Measurements from ENCODE around the gene STEAP4. TPM values are rescaled to one million over a fixed set of nuclear protein-coding genes. Genes with fewer than 3 reads are reported as not detected.

Gene STEAP4
- total RNA-seq, 2 donors from 2014 or later, result 9.6 to 44.2 TPM

DNA sequence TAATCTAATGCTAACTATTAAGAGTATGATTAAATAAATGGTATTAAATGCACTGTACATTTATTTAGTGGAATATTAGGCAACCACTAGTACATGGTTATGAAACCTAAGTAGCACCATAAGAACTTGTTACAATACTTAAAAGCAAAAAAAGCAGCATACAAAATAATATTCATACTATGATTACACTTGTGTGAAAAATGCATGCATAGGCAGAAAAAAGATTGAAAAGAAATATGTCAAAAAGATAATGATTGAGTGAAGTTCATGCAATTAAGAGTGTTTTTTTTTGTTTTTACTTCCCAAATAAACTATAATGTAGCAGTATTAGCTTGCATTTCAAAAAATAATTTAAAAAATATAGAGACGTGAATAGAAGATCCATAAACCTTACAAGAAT lies 66.8 kb downstream of the STEAP4 start:
- Histone ChIP-seq H3K9me3 (no peaks in the 10 kb centered on the region), H3K27ac (no peak overlapping the region), H3K27me3 (no peaks in the 10 kb centered on the region), H3K4me3 (no peak overlapping the region), H3K36me3 (no peaks in the 10 kb centered on the region), H3K4me1 (peaks cover 0 to 4% of the 10 kb centered on the region in 2 donors)
- TF ChIP-seq CTCF (IDR thresholded peaks at IDR 0.05), result no peak
- DNase-seq (ENCODE audit: low spot score), result no peak

DNA sequence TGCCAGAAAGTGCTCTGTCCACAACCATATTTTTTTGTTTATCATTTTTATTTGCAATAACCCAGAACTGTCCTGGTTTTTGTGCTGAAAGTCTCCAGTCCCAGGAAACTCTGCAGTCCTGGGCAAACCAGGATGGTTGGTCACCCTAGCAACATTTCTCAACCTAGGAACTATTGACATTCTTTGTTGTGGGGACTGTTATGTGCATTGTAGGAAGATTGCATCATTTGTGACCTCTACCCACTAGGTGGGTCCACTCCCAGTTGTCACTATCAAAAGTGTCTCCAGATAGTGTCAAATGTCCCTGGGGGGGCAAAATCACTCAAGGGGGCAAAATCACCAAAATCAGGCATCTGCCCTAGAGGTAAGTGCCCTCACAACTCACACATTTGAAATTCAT lies 72.9 kb downstream of the STEAP4 start:
- H3K27ac ChIP-seq, result no peak overlapping the region
- no peak for DNase-seq (ENCODE audit: low spot score)
- H3K27me3 ChIP-seq, result no peaks in the 10 kb centered on the region
- no peak for TF ChIP-seq CTCF (IDR thresholded peaks at IDR 0.05)
- H3K9me3 ChIP-seq, result no peaks in the 10 kb centered on the region
- no peak overlapping the region for H3K4me3 ChIP-seq
- no peaks in the 10 kb centered on the region for H3K4me1 ChIP-seq
- no peaks in the 10 kb centered on the region for H3K36me3 ChIP-seq

DNA sequence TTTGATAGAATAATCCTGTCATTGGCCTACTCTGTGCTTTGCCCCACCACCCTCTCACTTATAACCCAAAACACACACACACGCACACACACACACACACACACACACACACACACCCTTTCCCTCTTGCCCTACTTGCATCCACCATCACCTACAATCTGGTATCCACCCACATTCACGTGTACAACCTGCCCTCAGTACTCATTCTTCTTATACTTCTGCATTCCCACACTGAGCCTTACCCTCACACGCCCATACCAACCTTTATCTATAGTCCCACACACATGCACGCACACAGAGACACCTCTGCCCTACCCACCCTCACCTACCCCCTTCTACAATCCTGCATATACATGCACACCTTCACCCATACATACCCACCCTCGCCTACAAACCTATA lies 76.0 kb downstream of the STEAP4 start:
- no peaks in the 10 kb centered on the region for H3K36me3 ChIP-seq
- DNase-seq (ENCODE audit: low spot score), result no peak
- no peak for TF ChIP-seq CTCF (IDR thresholded peaks at IDR 0.05)

GRCh38 chr7:88229302-88229995 lies 77.2 kb downstream of the STEAP4 start:
- H3K9me3 ChIP-seq, result no peaks in the 10 kb centered on the region
- H3K27ac ChIP-seq, result no peak overlapping the region
- no peaks in the 10 kb centered on the region for H3K36me3 ChIP-seq
- no peak overlapping the region for H3K4me3 ChIP-seq
- no peaks in the 10 kb centered on the region for H3K27me3 ChIP-seq
- H3K4me1 ChIP-seq, result no peaks in the 10 kb centered on the region
- no peak for TF ChIP-seq CTCF (IDR thresholded peaks at IDR 0.05)
- no peak for DNase-seq (ENCODE audit: low spot score)

More for the DNA sequence above, 76.0 kb downstream of the STEAP4 start:
- H3K27ac ChIP-seq, result no peak overlapping the region
- H3K4me3 ChIP-seq, result no peak overlapping the region
- H3K27me3 ChIP-seq, result no peaks in the 10 kb centered on the region
- no peaks in the 10 kb centered on the region for H3K9me3 ChIP-seq
- H3K4me1 ChIP-seq, result no peaks in the 10 kb centered on the region

- no peak for TF ChIP-seq CTCF (IDR thresholded peaks at IDR 0.05)
- no peaks in the 10 kb centered on the region for H3K9me3 ChIP-seq
- H3K4me3 ChIP-seq, result no peak overlapping the region
- DNase-seq (ENCODE audit: low spot score), result no peak
- H3K27me3 ChIP-seq, result no peaks in the 10 kb centered on the region
- no peaks in the 10 kb centered on the region for H3K4me1 ChIP-seq
- H3K27ac ChIP-seq, result no peak overlapping the region
- no peaks in the 10 kb centered on the region for H3K36me3 ChIP-seq
These were observed 79.7 kb downstream of the STEAP4 start for GRCh38 chr7:88226886-88227516.

All from right atrium auricular region (tissue), 2 donors.